Erythroblast (primary cell): ENCODE results near the gene CNTNAP5.

Source experiments
- DNase-seq, 2 experiments: peaks; one replicate each; lab custom pipeline; 2025; lab: John Stamatoyannopoulos, UW
- GATA1 ChIP-seq: IDR thresholded peaks from 2 replicates; pipeline ENCODE4 v1.6.1; 2011; ENCODE audit warnings: low read depth, mild to moderate bottlenecking, control low read depth, low read length, moderate library complexity
- POLR2A ChIP-seq: IDR thresholded peaks from 2 replicates; pipeline ENCODE4 v1.6.1; 2011; ENCODE audit warnings: mild to moderate bottlenecking, low read length

Gene CNTNAP5

DNA sequence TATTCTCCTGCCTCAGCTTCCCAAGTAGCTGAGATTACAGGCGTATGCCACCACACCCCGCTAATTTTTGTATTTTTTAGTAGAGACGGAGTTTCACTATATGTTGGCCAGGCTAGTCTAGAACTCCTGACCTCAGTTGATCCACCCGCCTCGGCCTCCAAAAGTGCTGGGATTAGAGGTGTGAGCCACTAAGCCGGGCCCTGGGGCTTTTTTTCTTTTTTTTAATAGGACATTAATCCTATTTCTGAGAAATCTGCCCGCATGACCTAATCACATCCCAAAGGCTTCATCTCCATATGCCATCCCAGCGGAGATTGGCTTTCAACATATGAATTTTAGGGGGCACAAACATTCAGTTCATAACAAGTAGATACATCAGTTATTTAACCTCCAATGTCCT, 128.6 kb downstream of the CNTNAP5 start:
- TF ChIP-seq GATA1 (no peak), POLR2A (no peak)
- DNase-seq = no peak

DNA sequence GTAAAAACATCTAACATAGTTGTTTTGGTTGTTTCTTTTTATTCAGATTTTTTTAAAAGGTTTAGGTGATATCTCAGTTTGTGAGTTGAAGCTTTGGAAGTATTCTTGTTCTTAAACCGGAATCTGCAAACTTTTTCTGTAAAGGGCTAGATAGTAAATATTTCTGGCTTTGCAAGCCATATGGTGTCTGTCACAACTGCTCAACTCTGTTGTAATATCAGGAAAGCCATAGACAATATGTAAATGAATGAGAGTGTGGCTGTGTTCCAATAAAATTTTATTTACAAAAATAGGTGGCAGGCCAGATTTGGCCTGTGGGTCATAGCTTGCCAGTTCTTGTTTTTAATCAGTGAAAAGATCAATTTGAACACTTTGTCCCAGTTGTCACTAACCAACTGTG, 134.1 kb downstream of the CNTNAP5 start:
- TF ChIP-seq POLR2A (no peak), GATA1 (no peak)
- no peak for DNase-seq

DNA sequence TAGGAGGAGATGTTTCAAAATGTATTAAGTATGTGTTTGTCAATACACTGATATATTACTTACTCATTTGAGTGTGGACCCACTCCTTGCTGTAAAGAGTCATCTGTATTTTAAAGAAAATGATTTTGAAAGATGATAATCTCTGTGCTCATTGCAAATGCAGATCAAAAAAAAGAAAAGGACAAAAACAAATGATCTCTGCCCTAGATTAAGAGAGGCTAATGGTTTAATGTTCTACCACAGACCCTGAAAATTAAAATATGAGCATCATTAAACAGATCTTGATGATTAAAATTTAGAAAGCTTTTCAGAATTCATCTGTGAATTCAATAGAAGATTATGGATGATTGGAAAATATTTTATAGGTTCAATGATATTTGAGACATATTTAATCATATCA, 136.5 kb downstream of the CNTNAP5 start:
- DNase-seq = no peak
- TF ChIP-seq GATA1 (no peak), POLR2A (no peak)

DNA sequence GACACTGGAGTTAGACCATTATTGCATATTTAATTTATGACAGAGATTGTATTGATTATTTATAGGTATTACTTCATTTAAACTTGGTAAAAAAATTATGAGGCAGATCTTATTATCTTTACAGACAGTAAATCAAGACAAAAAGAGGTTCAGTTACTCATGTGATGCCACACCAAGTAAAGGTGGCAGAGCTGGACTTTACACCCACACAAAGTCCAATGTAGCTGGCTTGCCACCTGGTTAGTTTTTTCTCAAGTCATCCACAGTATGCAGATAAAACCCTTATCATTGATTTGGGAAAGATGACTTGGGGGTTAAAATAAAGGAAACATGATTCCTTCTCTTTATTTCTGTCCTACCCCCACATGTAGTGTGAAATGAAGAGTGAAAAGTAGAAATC, 137.2 kb downstream of the CNTNAP5 start:
- no peak for DNase-seq
- TF ChIP-seq GATA1 (no peak), POLR2A (no peak)

DNA sequence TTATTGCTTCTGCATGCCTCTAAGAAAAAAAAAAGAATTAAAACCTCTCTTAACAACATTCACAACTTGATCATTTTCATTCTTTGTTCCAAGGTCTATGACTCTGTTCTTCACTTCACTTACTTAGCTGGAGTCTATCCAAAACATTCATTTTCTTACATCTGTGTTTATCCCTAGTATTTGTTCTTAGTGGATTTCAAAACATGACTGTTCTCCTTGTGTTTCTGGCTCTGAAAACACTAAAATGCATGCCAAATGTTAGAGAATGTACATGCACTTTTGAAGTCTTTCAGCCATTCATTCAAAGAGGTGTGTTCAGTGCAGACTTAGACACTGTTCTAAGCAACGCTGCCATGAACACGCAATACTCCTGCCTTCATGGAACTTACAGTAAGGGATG, 138.8 kb downstream of the CNTNAP5 start:
- TF ChIP-seq POLR2A (no peak), GATA1 (no peak)
- DNase-seq = no peak

DNA sequence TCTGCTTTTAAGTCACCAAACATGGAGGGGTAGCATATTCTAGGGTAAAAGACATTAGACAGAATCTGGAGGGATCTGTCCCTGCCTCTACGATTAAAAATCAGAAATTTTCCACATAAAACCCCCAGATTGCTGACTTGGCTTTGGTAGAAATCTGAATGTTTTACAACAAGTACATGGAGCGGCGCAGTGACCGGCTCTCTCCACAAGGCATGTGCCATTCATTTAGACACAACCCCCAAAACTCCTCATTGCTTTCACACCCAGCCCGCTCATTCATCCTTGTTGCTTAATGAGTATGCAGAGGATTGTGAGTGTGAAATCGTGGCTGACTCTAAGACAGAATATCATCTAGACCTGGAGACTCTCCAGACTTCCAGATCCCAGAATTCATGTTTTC, 140.6 kb downstream of the CNTNAP5 start:
- no peak for DNase-seq

DNA sequence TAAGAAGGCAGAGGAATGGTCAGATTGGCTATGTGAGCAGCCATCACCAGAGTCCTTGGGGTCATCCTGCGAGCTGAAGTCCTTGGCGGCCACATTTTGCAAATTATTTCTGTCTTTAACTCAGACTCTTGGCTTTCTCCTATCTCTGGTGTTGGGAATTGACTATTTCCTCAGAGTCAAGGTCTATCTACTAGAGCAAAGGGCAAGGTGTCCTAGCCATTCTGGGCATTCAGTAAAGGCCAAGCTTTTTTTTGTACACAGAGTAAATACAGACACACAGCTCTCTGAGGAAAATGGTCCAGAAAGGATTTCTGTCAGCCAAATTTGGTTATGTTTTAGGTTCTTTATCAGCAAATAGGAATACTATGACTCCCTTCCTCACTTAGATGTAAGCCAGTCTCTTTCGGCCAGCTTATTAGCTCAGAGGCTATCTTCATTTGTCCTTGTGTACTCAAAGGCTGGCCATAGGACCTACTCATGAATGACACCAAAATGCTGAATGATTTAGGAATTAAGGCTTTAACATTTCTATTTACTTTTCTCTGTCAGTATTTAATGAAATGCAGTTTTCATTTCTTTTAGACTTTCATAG, 146.5 kb downstream of the CNTNAP5 start:
- TF ChIP-seq POLR2A (no peak), GATA1 (no peak)
- DNase-seq = no peak

More for the DNA sequence above, 140.6 kb downstream of the CNTNAP5 start:
- TF ChIP-seq POLR2A (no peak), GATA1 (no peak)

DNA sequence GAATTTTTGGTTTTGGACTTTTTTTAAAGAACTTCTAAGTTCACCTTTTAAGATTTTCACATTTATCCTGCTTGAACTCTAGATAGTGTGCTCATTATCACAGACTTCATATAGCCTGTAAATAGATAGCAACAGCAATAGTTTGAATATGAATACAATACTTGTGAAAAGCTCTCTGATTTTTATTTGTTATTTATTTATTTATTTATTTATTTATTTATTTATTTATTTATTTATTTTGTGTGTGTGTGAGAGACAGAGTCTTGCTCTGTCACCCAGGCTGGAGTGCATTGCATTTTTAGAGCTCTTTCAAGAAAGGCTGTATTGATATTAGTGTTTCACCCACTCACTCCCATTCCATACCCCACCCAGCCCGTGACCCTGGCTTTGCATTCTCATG, 153.6 kb downstream of the CNTNAP5 start:
- no peak for DNase-seq
- TF ChIP-seq GATA1 = no peak

DNA sequence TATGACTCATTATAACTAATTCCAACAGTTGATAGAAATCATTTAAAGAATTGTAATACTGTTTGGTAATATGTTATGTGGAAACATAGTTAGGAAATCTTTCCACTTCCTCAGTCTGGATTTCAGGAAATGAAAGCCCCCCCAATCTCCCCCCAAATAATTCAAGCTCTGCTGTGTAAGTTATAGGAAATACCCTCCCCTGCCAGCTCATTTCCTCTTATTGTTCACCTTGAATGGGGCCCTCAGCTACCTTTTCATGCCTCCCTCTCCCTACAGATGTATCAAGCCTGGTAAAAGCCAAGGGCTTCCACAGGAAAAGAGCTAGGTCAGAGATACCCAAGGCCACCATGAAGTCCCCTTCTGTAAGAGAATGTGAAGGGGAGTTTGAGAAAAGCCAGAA, 155.5 kb downstream of the CNTNAP5 start:
- TF ChIP-seq POLR2A = no peak
- TF ChIP-seq GATA1 = no peak
- no peak for DNase-seq

DNA sequence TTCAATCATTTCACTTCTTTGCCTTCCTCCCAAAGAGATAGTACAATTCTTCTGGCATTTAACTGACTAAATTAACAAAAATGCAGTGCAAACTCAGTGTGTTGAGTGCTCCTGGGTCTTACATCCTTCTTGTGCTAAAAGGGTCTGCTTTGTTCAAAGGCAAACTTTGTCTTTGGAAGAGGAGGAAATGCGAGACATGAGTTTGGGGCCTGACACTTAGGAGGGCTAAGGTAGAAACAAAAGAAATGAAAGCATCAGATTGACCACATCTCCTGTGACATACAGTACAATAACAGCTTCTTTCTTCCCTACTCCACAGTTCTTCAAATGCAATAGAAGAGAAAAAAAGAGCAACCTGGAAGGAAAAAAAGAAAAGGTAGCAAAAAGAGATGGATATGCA, 161.7 kb downstream of the CNTNAP5 start:
- DNase-seq = no peak
- TF ChIP-seq POLR2A (no peak), GATA1 (no peak)

DNA sequence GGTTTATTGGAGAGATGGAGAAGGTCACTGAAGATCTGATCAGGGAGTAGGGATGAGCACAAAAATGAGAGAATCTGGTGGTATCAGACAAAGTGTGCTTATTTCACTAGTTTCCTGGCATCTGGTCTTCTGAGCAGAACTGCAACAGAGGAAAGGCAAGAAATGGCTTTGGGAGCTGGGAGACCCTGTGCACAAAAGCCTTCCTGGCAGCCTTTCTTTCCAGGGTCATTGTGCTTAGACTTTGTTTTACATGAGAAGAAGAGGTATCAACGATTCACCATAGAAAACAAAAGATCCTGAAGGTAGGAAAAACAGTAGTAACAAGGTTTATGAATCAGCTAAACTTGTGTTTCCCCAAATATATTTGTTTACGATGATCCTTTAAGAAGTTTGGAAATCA, 162.9 kb downstream of the CNTNAP5 start:
- no peak for DNase-seq
- TF ChIP-seq POLR2A (no peak), GATA1 (no peak)

DNA sequence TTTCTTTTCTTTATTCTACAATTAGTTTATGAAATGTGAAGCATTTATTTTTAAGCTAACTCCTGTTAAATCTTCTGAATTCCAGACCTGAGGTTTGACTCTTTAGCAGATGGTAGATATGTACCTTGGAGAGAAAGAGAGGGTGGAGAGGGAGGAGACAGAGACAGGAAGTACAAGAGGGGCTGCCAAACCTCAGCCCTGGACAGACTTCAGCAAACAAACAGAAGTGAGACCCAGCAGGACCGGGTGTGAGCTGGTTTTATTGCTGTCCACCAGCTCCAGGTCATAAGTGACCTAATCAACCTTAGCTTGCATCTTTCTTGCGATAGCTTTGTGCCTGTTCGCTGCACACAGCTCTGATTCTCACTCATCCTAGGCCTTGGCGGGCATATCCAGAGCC, 168.6 kb downstream of the CNTNAP5 start:
- TF ChIP-seq GATA1 (no peak), POLR2A (no peak)

DNA sequence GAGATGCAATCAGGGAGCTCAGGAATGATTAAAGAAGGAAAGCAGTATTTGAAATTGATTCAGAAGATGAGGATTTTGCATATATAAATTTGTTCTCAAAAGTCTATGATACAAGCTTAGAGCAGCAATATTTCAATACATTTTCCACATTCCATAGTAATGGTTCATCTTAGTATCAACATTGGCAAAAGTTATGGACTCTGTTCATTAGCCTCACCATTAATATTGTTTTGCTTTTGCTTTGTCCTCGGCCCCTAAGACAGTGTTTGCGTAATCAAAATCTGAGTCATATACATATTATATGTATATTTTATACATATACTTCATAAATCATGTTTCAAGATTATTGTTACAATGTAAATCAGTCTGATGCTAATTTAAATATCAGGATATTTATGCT, 176.6 kb downstream of the CNTNAP5 start:
- no peak for DNase-seq
- no peak for TF ChIP-seq POLR2A
- no peak for TF ChIP-seq GATA1

More for the DNA sequence above, 168.6 kb downstream of the CNTNAP5 start:
- no peak for DNase-seq

DNA sequence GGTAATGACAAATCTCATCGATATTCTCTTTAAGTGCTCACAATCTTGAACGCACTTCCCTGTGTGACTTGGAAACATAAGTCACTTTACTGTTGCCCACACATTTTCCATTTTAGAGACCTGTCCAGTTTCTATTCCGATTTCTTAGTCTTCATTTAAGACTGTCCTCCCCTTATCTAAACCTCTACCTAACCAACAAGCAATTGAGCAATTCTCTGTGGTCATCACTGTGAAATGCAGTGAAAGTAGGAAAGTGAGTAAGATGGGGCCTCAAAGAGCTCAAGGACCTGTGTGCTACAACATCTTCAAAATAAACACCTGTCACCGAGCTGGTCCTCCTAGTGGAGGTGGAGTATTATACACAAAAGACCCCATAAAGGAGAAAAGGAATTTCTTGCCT, 184.4 kb downstream of the CNTNAP5 start:
- TF ChIP-seq POLR2A (no peak), GATA1 (no peak)
- no peak for DNase-seq

DNA sequence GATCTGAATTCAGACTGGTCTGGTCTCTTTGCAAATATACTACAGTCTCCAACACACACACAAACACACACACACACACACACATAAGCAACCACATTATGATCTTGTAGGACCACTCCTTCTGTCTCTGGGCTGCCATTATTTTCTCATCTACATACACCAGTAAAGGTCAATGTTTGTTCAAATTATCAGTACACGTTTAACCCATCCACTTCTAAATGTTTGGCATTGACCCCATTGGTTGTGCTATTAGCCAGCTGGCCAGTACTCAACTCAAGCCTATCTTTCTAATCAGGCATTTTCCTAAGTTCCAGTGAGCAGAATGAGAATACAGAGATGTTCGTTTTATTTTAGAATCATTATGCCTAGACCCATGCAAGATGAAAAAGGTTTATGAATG, 186.4 kb downstream of the CNTNAP5 start:
- TF ChIP-seq POLR2A (no peak), GATA1 (no peak)
- no peak for DNase-seq
